HepG2 (cell line): Measurements from ENCODE around the gene MREG. TPM values are rescaled to one million over a fixed set of nuclear protein-coding genes. Genes with fewer than 3 reads are reported as not detected.
A peak's percentile ranks its signal among the peaks of the same experiment; 100 is the strongest.

ENCODE experiments used
- BCL6 ChIP-seq: IDR thresholded peaks from 2 replicates; pipeline ENCODE4 v1.6.1; 2016; ENCODE audit warnings: missing genetic modification reagents, missing compliant biosample characterization
- HNF4A ChIP-seq: sonication (generic); formaldehyde crosslinking; IDR thresholded peaks from 2 replicates; pipeline ENCODE4 v1.4.0; 2020; ENCODE audit warnings: missing genetic modification reagents
- MBNL3 ChIP-seq: fragments of 250-450 bp; sonication (Bioruptor Pico); conservative IDR thresholded peaks from 2 replicates; pipeline ENCODE4 v1.8.0; 2022; ENCODE audit warnings: mild to moderate bottlenecking, inconsistent platforms
- MIER2 ChIP-seq: IDR thresholded peaks from 2 replicates; pipeline ENCODE4 v1.6.1; 2016; ENCODE audit warnings: missing biosample characterization, missing genetic modification reagents
- NFATC3 ChIP-seq: sonication (generic); formaldehyde crosslinking; IDR thresholded peaks from 2 replicates; pipeline ENCODE4 v1.5.1; 2020; ENCODE audit warnings: mild to moderate bottlenecking, missing genetic modification reagents
- NR2F2 ChIP-seq: IDR thresholded peaks from 2 replicates; pipeline ENCODE4 v1.6.1; 2012; ENCODE audit warnings: low read depth, inconsistent platforms, borderline replicate concordance
- PAX8 ChIP-seq: sonication (generic); formaldehyde crosslinking; IDR thresholded peaks from 2 replicates; pipeline ENCODE4 v1.8.0; 2022; ENCODE audit warnings: mild to moderate bottlenecking, missing genetic modification reagents, borderline replicate concordance
- RFX5 ChIP-seq: IDR thresholded peaks from 2 replicates; pipeline ENCODE4 v1.6.1; 2011; ENCODE audit warnings: low read depth, low read length, improper control_type of control experiment
- TERF1 ChIP-seq: sonication (generic); formaldehyde crosslinking; IDR thresholded peaks from 2 replicates; pipeline ENCODE4 v1.8.0; 2022; ENCODE audit warnings: mild to moderate bottlenecking, missing genetic modification reagents, moderate library complexity
- TGIF2 ChIP-seq: IDR thresholded peaks from 2 replicates; pipeline ENCODE4 v1.6.1; 2016; ENCODE audit warnings: control low read depth, missing compliant biosample characterization
- ZEB1 ChIP-seq: IDR thresholded peaks from 2 replicates; pipeline ENCODE4 v1.6.1; 2012; ENCODE audit warnings: mild to moderate bottlenecking, low read depth, inconsistent platforms; ENCODE audit not compliant: insufficient replicate concordance
- ZNF280B ChIP-seq: sonication (generic); formaldehyde crosslinking; IDR thresholded peaks from 2 replicates; pipeline ENCODE4 v1.5.0; 2020; ENCODE audit warnings: missing genetic modification reagents, mild to moderate bottlenecking, borderline replicate concordance
- ZNF362 ChIP-seq: sonication (generic); formaldehyde crosslinking; IDR thresholded peaks from 2 replicates; pipeline ENCODE4 v1.4.0; 2020; ENCODE audit warnings: missing genetic modification reagents, mild to moderate bottlenecking, borderline replicate concordance
- ZNF552 ChIP-seq: sonication (generic); formaldehyde crosslinking; IDR thresholded peaks from 2 replicates; pipeline ENCODE4 v1.9.0; 2022; ENCODE audit warnings: missing genetic modification reagents, mild to moderate bottlenecking, borderline replicate concordance
- ZNF616 ChIP-seq: sonication (generic); formaldehyde crosslinking; IDR thresholded peaks from 2 replicates; pipeline ENCODE4 v1.5.0; 2020; ENCODE audit warnings: low read depth, mild to moderate bottlenecking, missing genetic modification reagents
- ZNF619 ChIP-seq: sonication (generic); formaldehyde crosslinking; IDR thresholded peaks from 2 replicates; pipeline ENCODE4 v1.4.0; 2020; ENCODE audit warnings: mild to moderate bottlenecking, missing genetic modification reagents
- ZNF720 ChIP-seq: sonication (generic); formaldehyde crosslinking; IDR thresholded peaks from 2 replicates; pipeline ENCODE4 v1.4.0; 2020; ENCODE audit warnings: missing genetic modification reagents
- ZXDC ChIP-seq: sonication (generic); formaldehyde crosslinking; IDR thresholded peaks from 2 replicates; pipeline ENCODE4 v1.5.0; 2020; ENCODE audit warnings: mild to moderate bottlenecking, missing genetic modification reagents
- polyA plus RNA-seq, 8 experiments: library from polyadenylated mRNA; depleted of rRNA in 3 of 8; stranded (reverse) in 7 of 8; unstranded in 1 of 8; fragments of >200 nt; fragmentation: Illumina TruSeq in 4 of 8; extraction: Trizol in 4 of 8; gene quantifications; 2 replicates each; pipeline versions ENCODE4 v1.2.1 to v1.2.3, GENCODE V29; 2011 to 2016; ENCODE audit warnings: low read depth in 4 of 8, missing spikeins in 1 of 8, mixed read lengths in 1 of 8; ENCODE audit not compliant: insufficient read depth in 1 of 8
- total RNA-seq, 5 experiments: library from RNA; depleted of rRNA; stranded (reverse); fragments of >200 nt; fragmentation: Illumina TruSeq; extraction: Trizol; gene quantifications; 2 replicates each; pipeline ENCODE4 v1.2.3, GENCODE V29; 2016; ENCODE audit warnings: low read depth in 1 of 5
- TF ChIP-seq, protein P1 (sequence below): sonication (generic); formaldehyde crosslinking; IDR thresholded peaks from 2 replicates; pipeline ENCODE4 v1.5.1; 2020; ENCODE audit warnings: mild to moderate bottlenecking, moderate library complexity, missing genetic modification reagents

Gene MREG
- total and polyA plus RNA-seq, 2 of the 13 experiments (the other 11 are each of a cell fraction or from before 2014, with no cell fraction given): 7.5 to 23.3 TPM

- TF ChIP-seq, protein P1, sequence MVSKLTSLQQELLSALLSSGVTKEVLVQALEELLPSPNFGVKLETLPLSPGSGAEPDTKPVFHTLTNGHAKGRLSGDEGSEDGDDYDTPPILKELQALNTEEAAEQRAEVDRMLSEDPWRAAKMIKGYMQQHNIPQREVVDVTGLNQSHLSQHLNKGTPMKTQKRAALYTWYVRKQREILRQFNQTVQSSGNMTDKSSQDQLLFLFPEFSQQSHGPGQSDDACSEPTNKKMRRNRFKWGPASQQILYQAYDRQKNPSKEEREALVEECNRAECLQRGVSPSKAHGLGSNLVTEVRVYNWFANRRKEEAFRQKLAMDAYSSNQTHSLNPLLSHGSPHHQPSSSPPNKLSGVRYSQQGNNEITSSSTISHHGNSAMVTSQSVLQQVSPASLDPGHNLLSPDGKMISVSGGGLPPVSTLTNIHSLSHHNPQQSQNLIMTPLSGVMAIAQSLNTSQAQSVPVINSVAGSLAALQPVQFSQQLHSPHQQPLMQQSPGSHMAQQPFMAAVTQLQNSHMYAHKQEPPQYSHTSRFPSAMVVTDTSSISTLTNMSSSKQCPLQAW (CRISPR knock-in tag): 0 out of 2 replicates have a peak, but pooled peaks have one; percentile 37
- no peak for TF ChIP-seq ZNF280B (CRISPR knock-in tag)
- peak; percentile 65; the same call in 1 of the 2 replicates for TF ChIP-seq BCL6 (CRISPR knock-in tag)
- TF ChIP-seq PAX8 (CRISPR knock-in tag): no peak
- no peak for TF ChIP-seq ZNF619
- TF ChIP-seq TERF1: no peak
- no peak for TF ChIP-seq ZNF552 (CRISPR knock-in tag)
- TF ChIP-seq RFX5: peak; percentile 36; the same call in 1 of the 2 replicates
- no peak for TF ChIP-seq ZNF362 (CRISPR knock-in tag)
- TF ChIP-seq MIER2 (CRISPR knock-in tag): peak; percentile 69; the same call in 1 of the 2 replicates
- no peak for TF ChIP-seq NFATC3 (CRISPR knock-in tag)
- TF ChIP-seq ZEB1: no peak
- no peak for TF ChIP-seq ZXDC (CRISPR knock-in tag)
- no peak for TF ChIP-seq ZNF720 (CRISPR knock-in tag)
- TF ChIP-seq NR2F2: no peak
- 0 out of 2 replicates have a peak, but pooled peaks have one; percentile 14 for TF ChIP-seq HNF4A (CRISPR knock-in tag)
- TF ChIP-seq TGIF2 (CRISPR knock-in tag): no peak
- TF ChIP-seq MBNL3 (CRISPR knock-in tag): no peak
- no peak for TF ChIP-seq ZNF616
Measured at GRCh38 chr2:215982465-215982875, 30.9 kb downstream of the MREG start (continued).
